Breast epithelium (tissue), 4 donors: ENCODE measurements around the gene PRKCE. TPM values are rescaled to one million over a fixed set of nuclear protein-coding genes. Genes with fewer than 3 reads are reported as not detected.

Experiments
- DNase-seq, 2 donors: peaks; one replicate each; pipeline ENCODE4 v3.0.0-alpha.2; 2019; ENCODE audit warnings: low spot score in 2 of 2
- H3K27ac ChIP-seq, 2 donors: fragments of 200-600 bp; sonication (generic) in 1 of 2; one replicate each; pipeline ENCODE4 v1.5.1; 2016 to 2019; ENCODE audit warnings: mild to moderate bottlenecking in 1 of 2
- H3K27me3 ChIP-seq, 2 donors: fragments of 200-600 bp; sonication (generic) in 1 of 2; one replicate each; pipeline versions ENCODE4 v1.5.1 to v1.6.0; 2017 to 2019; ENCODE audit warnings: control low read depth in 1 of 2, mild to moderate bottlenecking in 1 of 2
- H3K36me3 ChIP-seq: fragments of 200-600 bp; one replicate; pipeline ENCODE4 v1.5.1; 2019
- H3K4me1 ChIP-seq, 2 donors: fragments of 200-600 bp; sonication (generic); one replicate each; pipeline ENCODE4 v1.5.1; 2016 to 2019; ENCODE audit warnings: control low read depth in 1 of 2
- H3K4me3 ChIP-seq, 3 donors: fragments of 200-600 bp; sonication (generic); 1 replicate in 2 of 3; 2 replicates in 1 of 3; pipeline ENCODE4 v1.5.1; 2016 to 2019; ENCODE audit warnings: mild to moderate bottlenecking in 3 of 3, moderate library complexity in 2 of 3
- H3K9me3 ChIP-seq, 2 donors: fragments of 200-600 bp; sonication (generic) in 1 of 2; one replicate each; pipeline ENCODE4 v1.5.1; 2016 to 2019; ENCODE audit warnings: control low read depth in 1 of 2
- POLR2A ChIP-seq: fragments of 450-650 bp; IDR thresholded peaks from one replicate; pipeline ENCODE4 v1.6.1; 2016; ENCODE audit warnings: antibody characterized with exemption, mild to moderate bottlenecking, moderate library complexity
- POLR2AphosphoS5 ChIP-seq, 3 donors: sonication (generic); formaldehyde crosslinking; IDR thresholded peaks; one replicate each; pipeline ENCODE4 v1.6.1; 2017; ENCODE audit warnings: antibody characterized with exemption in 3 of 3
- intact Hi-C: fragments of 100-400 bp; cut with DNase I; formaldehyde crosslinking; loops from one replicate; pipeline ENCODE4 v1.15.1; 2023; ENCODE audit warnings: low total_unique reads
- total RNA-seq, 3 donors: library from RNA; depleted of rRNA; stranded (reverse); fragments of >200 nt; gene quantifications; one replicate each; pipeline ENCODE4 v1.1.0, GENCODE V29; 2016
- TF ChIP-seq, protein P1 (sequence below), 3 donors: fragments of 450-650 bp; IDR thresholded peaks; one replicate each; pipeline ENCODE4 v1.5.1; 2016 to 2017; ENCODE audit warnings: antibody characterized with exemption in 3 of 3, mild to moderate bottlenecking in 3 of 3, moderate library complexity in 3 of 3

Gene PRKCE
- total RNA-seq, 3 donors from 2014 or later: 20.6 to 34.0 (median 23.6) TPM

DNA sequence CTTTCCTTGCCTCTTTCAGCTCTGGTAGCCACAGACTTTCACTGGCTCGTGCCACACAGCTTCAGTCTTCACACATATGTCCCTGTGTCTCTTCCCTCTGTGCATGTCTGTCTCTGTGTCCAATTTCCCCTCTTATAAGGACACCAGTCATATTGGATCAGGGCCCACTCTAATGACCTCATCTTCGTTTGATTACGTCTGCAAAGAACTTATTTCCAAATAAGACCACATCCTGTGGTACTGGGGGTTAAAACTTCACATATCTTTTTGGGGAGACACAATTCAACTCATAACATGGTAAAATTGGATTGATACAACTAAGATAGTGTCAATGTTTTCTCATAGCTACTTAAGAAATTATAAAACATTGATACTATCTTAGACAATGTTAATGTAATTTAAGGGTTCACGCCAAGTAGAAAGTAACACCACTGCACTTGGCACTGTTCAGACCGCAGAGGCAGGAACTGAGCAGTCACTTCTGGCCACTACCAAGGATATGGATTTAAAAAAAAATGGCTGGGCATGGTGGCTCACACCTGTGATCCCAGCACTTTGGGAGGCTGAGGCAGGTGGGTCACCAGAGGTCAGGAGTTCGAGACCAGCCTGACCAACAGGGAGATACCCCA is 526.1 kb downstream of the PRKCE start:
- Histone ChIP-seq H3K9me3 (no peaks in the 10 kb centered on the region), H3K4me3 (no peak overlapping the region), H3K4me1 (peaks cover 6% of the 10 kb centered on the region in 2 donors), H3K27me3 (no peaks in the 10 kb centered on the region), H3K27ac (no peak overlapping the region), H3K36me3 (no peaks in the 10 kb centered on the region)
- intact Hi-C loops: no loop called here
- TF ChIP-seq POLR2AphosphoS5 (IDR thresholded peaks at IDR 0.05) (no peak), POLR2A (no peak)
- TF ChIP-seq, protein P1, sequence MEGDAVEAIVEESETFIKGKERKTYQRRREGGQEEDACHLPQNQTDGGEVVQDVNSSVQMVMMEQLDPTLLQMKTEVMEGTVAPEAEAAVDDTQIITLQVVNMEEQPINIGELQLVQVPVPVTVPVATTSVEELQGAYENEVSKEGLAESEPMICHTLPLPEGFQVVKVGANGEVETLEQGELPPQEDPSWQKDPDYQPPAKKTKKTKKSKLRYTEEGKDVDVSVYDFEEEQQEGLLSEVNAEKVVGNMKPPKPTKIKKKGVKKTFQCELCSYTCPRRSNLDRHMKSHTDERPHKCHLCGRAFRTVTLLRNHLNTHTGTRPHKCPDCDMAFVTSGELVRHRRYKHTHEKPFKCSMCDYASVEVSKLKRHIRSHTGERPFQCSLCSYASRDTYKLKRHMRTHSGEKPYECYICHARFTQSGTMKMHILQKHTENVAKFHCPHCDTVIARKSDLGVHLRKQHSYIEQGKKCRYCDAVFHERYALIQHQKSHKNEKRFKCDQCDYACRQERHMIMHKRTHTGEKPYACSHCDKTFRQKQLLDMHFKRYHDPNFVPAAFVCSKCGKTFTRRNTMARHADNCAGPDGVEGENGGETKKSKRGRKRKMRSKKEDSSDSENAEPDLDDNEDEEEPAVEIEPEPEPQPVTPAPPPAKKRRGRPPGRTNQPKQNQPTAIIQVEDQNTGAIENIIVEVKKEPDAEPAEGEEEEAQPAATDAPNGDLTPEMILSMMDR (IDR thresholded peaks at IDR 0.05): no peak
- DNase-seq: no peak

DNA sequence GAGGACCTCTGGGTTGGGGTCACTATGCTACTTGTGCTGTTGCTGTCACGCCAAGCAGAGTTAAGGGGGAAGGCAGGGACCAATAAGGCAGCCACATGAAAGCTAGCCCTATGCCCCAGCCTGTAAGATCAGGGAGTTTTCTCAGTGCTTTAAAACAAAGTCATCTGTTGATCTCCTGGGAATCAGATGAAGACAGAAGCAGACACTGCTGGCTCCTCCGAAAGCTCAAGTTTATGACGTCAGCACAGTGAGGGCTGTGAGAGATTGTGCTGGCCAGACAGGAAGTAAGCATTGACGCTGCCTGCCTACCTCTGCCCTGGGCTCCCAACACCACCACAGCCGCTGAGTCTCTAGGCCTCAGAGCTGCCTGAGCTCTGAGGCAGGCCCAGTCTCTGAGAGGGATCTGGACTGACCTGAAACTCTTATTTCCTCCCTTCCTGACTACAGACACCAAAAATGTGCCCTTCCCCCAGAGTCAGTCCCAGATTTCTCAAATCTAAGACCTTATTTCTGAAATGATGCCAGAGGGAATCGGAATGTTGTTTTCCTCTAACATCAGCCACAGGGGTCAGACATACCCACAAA is 527.7 kb downstream of the PRKCE start:
- no peak for TF ChIP-seq POLR2A
- TF ChIP-seq, protein P1 (IDR thresholded peaks at IDR 0.05): no peak
- TF ChIP-seq POLR2AphosphoS5 (IDR thresholded peaks at IDR 0.05): peak in 1 of 3 donors; percentile 24
- Histone ChIP-seq H3K27ac (peak overlapping the region; percentile 73 to 83), H3K36me3 (no peaks in the 10 kb centered on the region), H3K4me1 (peaks cover 6% of the 10 kb centered on the region in 2 donors), H3K27me3 (no peaks in the 10 kb centered on the region), H3K4me3 (no peak overlapping the region), H3K9me3 (no peaks in the 10 kb centered on the region)
- DNase-seq: peak in 1 of 2 donors; percentile 55
- intact Hi-C loops: no loop called here

DNA sequence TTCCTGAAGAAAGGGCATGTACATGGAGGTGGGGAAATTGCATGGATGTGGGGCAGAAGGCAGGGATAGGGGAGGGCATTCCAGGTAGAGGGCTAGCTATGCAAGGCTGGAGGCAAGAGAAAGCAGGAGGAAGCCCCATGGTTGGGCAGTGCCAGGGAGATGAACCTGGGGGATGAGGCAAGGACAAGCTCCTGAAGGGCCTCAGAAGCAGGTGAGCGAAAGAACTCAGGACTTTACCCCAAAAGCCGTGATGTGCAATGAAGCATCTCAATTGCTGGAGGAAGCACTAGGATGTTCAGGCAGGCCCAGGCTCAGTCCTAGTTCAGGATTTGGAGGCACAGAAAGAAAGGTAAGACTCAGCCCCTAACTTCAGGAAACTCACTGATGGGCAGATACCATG is 528.7 kb downstream of the PRKCE start:
- Histone ChIP-seq H3K4me1 (peaks cover 6% of the 10 kb centered on the region in 2 donors), H3K4me3 (no peak overlapping the region), H3K36me3 (no peaks in the 10 kb centered on the region), H3K9me3 (no peaks in the 10 kb centered on the region), H3K27me3 (no peaks in the 10 kb centered on the region), H3K27ac (no peak overlapping the region)
- no peak for DNase-seq
- intact Hi-C loops: no loop called here
- TF ChIP-seq POLR2AphosphoS5 (IDR thresholded peaks at IDR 0.05) (no peak), POLR2A (no peak)
- TF ChIP-seq, protein P1 (IDR thresholded peaks at IDR 0.05): no peak

DNA sequence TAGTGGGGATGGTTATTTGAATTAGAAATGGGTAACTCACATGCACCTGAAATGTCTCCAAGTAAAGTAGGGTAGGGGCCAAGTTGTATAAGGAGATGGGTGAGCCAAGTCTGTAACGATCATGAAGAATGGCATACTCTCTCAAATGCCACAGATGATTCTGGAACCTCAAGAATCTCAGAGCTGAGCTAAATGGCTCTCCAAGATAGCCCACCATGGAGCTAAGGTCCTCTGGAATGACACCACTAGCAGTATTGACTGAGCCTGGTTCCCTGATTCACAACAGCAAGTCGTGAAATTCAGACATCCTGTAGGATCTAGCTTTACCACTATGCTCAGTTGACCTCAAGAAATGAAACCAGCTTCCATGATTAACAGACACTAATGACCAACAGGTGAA is 529.8 kb downstream of the PRKCE start:
- DNase-seq: no peak
- Histone ChIP-seq H3K36me3 (no peaks in the 10 kb centered on the region), H3K4me1 (peaks cover 6% of the 10 kb centered on the region in 2 donors), H3K9me3 (no peaks in the 10 kb centered on the region), H3K27me3 (no peaks in the 10 kb centered on the region), H3K27ac (no peak overlapping the region), H3K4me3 (no peak overlapping the region)
- intact Hi-C loops: no loop called here
- TF ChIP-seq, protein P1 (IDR thresholded peaks at IDR 0.05): no peak
- TF ChIP-seq POLR2A (no peak), POLR2AphosphoS5 (IDR thresholded peaks at IDR 0.05) (no peak)

DNA sequence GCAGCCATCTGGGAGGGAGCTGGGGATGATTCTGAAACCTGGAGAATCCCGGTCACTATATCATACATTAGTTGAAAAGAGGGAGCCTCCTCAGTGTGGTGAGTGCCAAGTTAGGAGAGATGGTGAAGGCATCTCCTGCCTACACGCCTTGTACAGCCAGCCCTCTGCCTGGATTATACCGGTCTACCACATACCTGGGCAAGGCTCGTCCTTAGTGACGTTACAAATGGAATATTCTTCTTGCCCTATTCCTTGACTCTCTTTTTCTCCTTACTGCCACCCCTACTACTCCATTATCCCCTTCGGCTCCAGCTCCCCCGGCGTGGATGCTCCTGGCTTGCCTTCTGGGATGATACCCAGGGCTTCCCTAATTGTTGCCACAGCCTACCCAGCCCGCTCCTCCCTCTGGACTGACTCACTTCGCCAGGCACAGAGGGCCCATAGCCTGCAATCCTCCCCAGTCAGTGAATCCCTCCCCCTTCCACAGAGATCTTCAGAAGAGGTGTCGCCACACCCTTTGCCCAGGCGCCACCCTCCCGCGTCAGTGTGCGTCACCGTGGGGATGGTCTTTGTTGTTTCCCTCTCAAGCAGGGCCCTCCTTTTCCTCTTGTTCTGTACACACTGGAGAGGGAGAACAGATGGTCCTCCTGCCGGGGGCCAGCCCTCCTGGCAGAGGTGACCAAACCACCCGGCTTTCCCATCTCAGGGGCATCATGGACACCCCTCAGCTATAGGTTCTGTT is 530.5 kb downstream of the PRKCE start:
- TF ChIP-seq POLR2A (no peak), POLR2AphosphoS5 (IDR thresholded peaks at IDR 0.05) (no peak)
- TF ChIP-seq, protein P1 (IDR thresholded peaks at IDR 0.05): no peak
- H3K4me1 ChIP-seq: peaks cover 6% of the 10 kb centered on the region in 2 donors
- no peak overlapping the region for H3K4me3 ChIP-seq
- no peaks in the 10 kb centered on the region for H3K27me3 ChIP-seq
- no peak overlapping the region for H3K27ac ChIP-seq
- no peaks in the 10 kb centered on the region for H3K36me3 ChIP-seq
- no peaks in the 10 kb centered on the region for H3K9me3 ChIP-seq
- no peak for DNase-seq
- intact Hi-C loops: no loop called here
